Liver (tissue), 9 donors: Measurements from ENCODE around the gene YOD1. TPM values are rescaled to one million over a fixed set of nuclear protein-coding genes. Genes with fewer than 3 reads are reported as not detected.
A peak's percentile ranks its signal among the peaks of the same experiment; 100 is the strongest.

Source experiments
- DNase-seq: peaks from one replicate; pipeline ENCODE4 v3.0.0-alpha.2; 2017; ENCODE audit warnings: low spot score
- H3K27ac ChIP-seq, 2 donors: one replicate each; pipeline ENCODE4 v1.7.0; 2013; ENCODE audit warnings: inconsistent platforms in 2 of 2, low read length in 2 of 2, control low read depth in 1 of 2, low read depth in 1 of 2, mild to moderate bottlenecking in 1 of 2
- H3K27me3 ChIP-seq, 4 donors: one replicate each; pipeline versions ENCODE4 v1.6.1 to v1.7.0; 2013; ENCODE audit warnings: low read length in 3 of 4, inconsistent platforms in 1 of 4, mild to moderate bottlenecking in 1 of 4, moderate library complexity in 1 of 4; ENCODE audit not compliant: control insufficient read depth in 4 of 4, insufficient read depth in 4 of 4
- H3K36me3 ChIP-seq, 4 donors: one replicate each; pipeline versions ENCODE4 v1.6.1 to v1.7.0; 2013; ENCODE audit warnings: low read length in 3 of 4, mild to moderate bottlenecking in 3 of 4, low read depth in 1 of 4, moderate library complexity in 1 of 4; ENCODE audit not compliant: control insufficient read depth in 4 of 4, insufficient read depth in 3 of 4
- H3K4me1 ChIP-seq, 4 donors: one replicate each; pipeline versions ENCODE4 v1.6.1 to v1.7.0; 2013; ENCODE audit warnings: low read length in 3 of 4, mild to moderate bottlenecking in 3 of 4, moderate library complexity in 1 of 4; ENCODE audit not compliant: control insufficient read depth in 4 of 4, insufficient read depth in 4 of 4
- H3K4me3 ChIP-seq, 3 donors: one replicate each; pipeline versions ENCODE4 v1.6.1 to v1.7.0; 2013; ENCODE audit warnings: low read length in 3 of 3, control low read depth in 1 of 3, low read depth in 1 of 3, mild to moderate bottlenecking in 1 of 3
- H3K9ac ChIP-seq, 2 donors: one replicate each; pipeline ENCODE4 v1.7.0; 2013; ENCODE audit warnings: low read length in 2 of 2, mild to moderate bottlenecking in 2 of 2, moderate library complexity in 2 of 2, control low read depth in 1 of 2, low read depth in 1 of 2
- H3K9me3 ChIP-seq, 4 donors: one replicate each; pipeline versions ENCODE4 v1.6.1 to v1.7.0; 2013; ENCODE audit warnings: low read length in 3 of 4; ENCODE audit not compliant: control insufficient read depth in 4 of 4
- EGR1 ChIP-seq, 2 donors: IDR thresholded peaks; 2 replicates each; pipeline ENCODE4 v1.6.1; 2016 to 2018; ENCODE audit warnings: antibody characterized with exemption in 2 of 2, low read depth in 2 of 2
- FOXA1 ChIP-seq: IDR thresholded peaks from 2 replicates; pipeline ENCODE4 v1.6.1; 2016; ENCODE audit warnings: antibody characterized with exemption
- FOXA2 ChIP-seq: IDR thresholded peaks from 2 replicates; pipeline ENCODE4 v1.6.1; 2016; ENCODE audit warnings: antibody characterized with exemption
- GABPA ChIP-seq, 2 donors: IDR thresholded peaks in 1 of 2; conservative IDR thresholded peaks in 1 of 2; 2 replicates each; pipeline ENCODE4 v1.6.1; 2016; ENCODE audit warnings: antibody characterized with exemption in 2 of 2, mild to moderate bottlenecking in 1 of 2, moderate library complexity in 1 of 2
- HNF4A ChIP-seq, 2 donors: conservative IDR thresholded peaks; 2 replicates each; pipeline ENCODE4 v1.6.1; 2016; ENCODE audit warnings: antibody characterized with exemption in 2 of 2, mild to moderate bottlenecking in 2 of 2
- HNF4G ChIP-seq: IDR thresholded peaks from 2 replicates; pipeline ENCODE4 v1.6.1; 2016; ENCODE audit warnings: antibody characterized with exemption
- JUND ChIP-seq, 2 donors: IDR thresholded peaks; 2 replicates each; pipeline ENCODE4 v1.6.1; 2016; ENCODE audit warnings: antibody characterized with exemption in 2 of 2
- NR2F2 ChIP-seq: IDR thresholded peaks from 2 replicates; pipeline ENCODE4 v1.6.1; 2016; ENCODE audit warnings: antibody characterized with exemption
- RAD21 ChIP-seq, 2 donors: IDR thresholded peaks; 2 replicates each; pipeline ENCODE4 v1.6.1; 2016; ENCODE audit warnings: antibody characterized with exemption in 2 of 2, mild to moderate bottlenecking in 2 of 2
- RXRA ChIP-seq, 2 donors: IDR thresholded peaks; 2 replicates each; pipeline ENCODE4 v1.6.1; 2017 to 2018; ENCODE audit warnings: antibody characterized with exemption in 2 of 2, mild to moderate bottlenecking in 1 of 2
- SP1 ChIP-seq: IDR thresholded peaks from 2 replicates; pipeline ENCODE4 v1.6.1; 2018; ENCODE audit warnings: antibody characterized with exemption, mild to moderate bottlenecking
- TAF1 ChIP-seq: conservative IDR thresholded peaks from 2 replicates; pipeline ENCODE4 v1.6.1; 2016; ENCODE audit warnings: antibody characterized with exemption, mild to moderate bottlenecking
- YY1 ChIP-seq: IDR thresholded peaks from 2 replicates; pipeline ENCODE4 v1.6.1; 2016; ENCODE audit warnings: antibody characterized with exemption, mild to moderate bottlenecking
- WGBS: extraction: QIAGEN DNeasy Blood & Tissue Kit; methylation state at CpG from one replicate; pipeline ENCODE4 v1.1.7; 2013; 5-methylcytosine and 5-hydroxymethylcytosine counted together
- polyA plus RNA-seq, 2 donors: library from polyadenylated mRNA; stranded (reverse) in 1 of 2; unstranded in 1 of 2; fragments of 200-250 nt in 1 of 2; fragments of >200 nt in 1 of 2; fragmentation: Nextera tagmentation in 1 of 2; extraction: Ambion mirVana in 1 of 2; gene quantifications; one replicate each; pipeline versions ENCODE4 v1.2.1 to v1.2.3, GENCODE V29; 2013 to 2015
- total RNA-seq, 2 donors: library from RNA; depleted of rRNA; stranded (reverse); fragments of >200 nt; gene quantifications; one replicate each; pipeline ENCODE4 v1.2.3, GENCODE V29; 2014
- TF ChIP-seq, protein P1 (sequence below): IDR thresholded peaks from 2 replicates; pipeline ENCODE4 v1.6.1; 2016; ENCODE audit warnings: antibody characterized with exemption, mild to moderate bottlenecking
- TF ChIP-seq, protein P2 (sequence below): fragments of 150-350 bp; IDR thresholded peaks from 2 replicates; pipeline ENCODE4 v1.5.1; 2017; ENCODE audit warnings: improper control_type of control experiment, low read depth, low read length; ENCODE audit not compliant: missing input control
- TF ChIP-seq, protein P3 (sequence below): IDR thresholded peaks from 2 replicates; pipeline ENCODE4 v1.6.1; 2016; ENCODE audit warnings: antibody characterized with exemption
- TF ChIP-seq, protein P4 (sequence below): IDR thresholded peaks from 2 replicates; pipeline ENCODE4 v1.6.1; 2016; ENCODE audit warnings: antibody characterized with exemption
- TF ChIP-seq, protein P5 (sequence below): IDR thresholded peaks from 2 replicates; pipeline ENCODE4 v1.6.1; 2016; ENCODE audit warnings: antibody characterized with exemption
- donor health status: healthy.
- donor health status: healthy.
- donor health status: healthy.
- donor health status: healthy.
- donor health status: healthy.

The YOD1 gene
- total and polyA plus RNA-seq, 4 donors = 1.3 to 79.4 (median 4.7) TPM

DNA sequence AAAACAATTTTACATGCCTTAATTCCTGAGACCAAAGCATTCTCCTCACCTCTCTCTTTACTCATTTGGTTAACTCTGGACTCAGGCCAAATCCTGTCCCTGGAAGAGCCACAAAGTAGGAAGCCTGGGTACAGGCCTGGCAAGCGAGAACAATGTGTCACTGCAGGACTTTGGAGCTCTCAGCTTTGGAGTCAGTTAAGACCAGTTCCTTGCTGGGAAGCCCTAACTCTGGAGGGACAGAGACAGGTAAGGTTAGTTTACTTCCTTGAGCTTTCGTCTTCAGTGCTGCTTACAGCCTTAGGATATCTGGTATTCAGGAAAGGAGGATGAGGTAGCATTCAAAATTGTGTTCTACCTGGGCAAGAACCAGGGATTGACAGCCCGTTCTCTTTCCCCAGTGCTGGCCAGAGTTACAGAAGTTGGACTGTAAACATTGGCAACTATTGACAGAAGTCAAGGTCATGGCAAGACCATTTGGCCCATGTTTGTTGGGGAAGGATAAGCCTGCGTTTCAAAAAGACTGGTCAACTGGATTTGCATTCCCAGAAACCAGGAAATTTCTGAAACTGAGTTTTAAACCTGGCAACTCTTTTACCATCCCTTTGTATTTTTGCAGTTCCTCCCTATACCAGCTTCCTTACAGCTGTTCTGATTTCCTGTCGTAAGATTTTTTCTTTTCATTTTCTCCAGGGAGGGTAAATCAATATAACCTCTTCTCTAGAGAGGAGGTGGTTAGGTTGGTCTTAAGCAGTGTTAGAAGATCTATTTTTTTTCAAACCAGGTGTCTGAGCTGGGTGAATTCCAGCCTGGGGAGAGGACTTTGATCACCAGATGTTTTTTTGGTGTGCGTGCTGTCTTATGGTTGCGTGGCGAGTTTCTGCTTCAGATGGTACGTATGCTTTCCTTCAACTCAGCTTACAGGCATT, 38.0 kb upstream of the YOD1 start, which contains the start of gene C4BPB:
Gene C4BPB (plus strand): TSS at position 160 of the 926 bp plus-strand sequence. CDS start 672 bp downstream, at position 832.
- Histone ChIP-seq H3K36me3 (peaks cover 0 to 11% (median 5%) of the 10 kb centered on the region in 4 donors), H3K9ac (peak within 1 kb of the TSS; percentile 52 to 100), H3K27ac (peak within 1 kb of the TSS; percentile 93 to 98), H3K4me3 (peak within 1 kb of the TSS; percentile 29 to 99 (median 55)), H3K9me3 (no peaks in the 10 kb centered on the region), H3K27me3 (no peaks in the 10 kb centered on the region), H3K4me1 (peaks cover 3 to 45% (median 21%) of the 10 kb centered on the region in 4 donors)
- no peak for DNase-seq
- WGBS = 26% methylated on average over 9 of the region's 9 CpGs
- TF ChIP-seq FOXA2 (peak; percentile 98), SP1 (peak; percentile 99), GABPA (IDR thresholded peaks at IDR 0.05 in 1 of 2, conservative IDR thresholded peaks at IDR 0.05 in 1 of 2) (no peak), TAF1 (peak; percentile 74), RAD21 (IDR thresholded peaks at IDR 0.05) (no peak), HNF4A (conservative IDR thresholded peaks at IDR 0.05) (peak; percentile 91 to 97), RXRA (IDR thresholded peaks at IDR 0.05) (peak; percentile 91 to 93), HNF4G (peak; percentile 84), YY1 (peak; percentile 74), NR2F2 (peak; percentile 73), JUND (IDR thresholded peaks at IDR 0.05) (peak; percentile 75 to 83), EGR1 (IDR thresholded peaks at IDR 0.05; ENCODE audit: low read depth in 2 of 2) (peak; percentile 66 to 80), FOXA1 (peak; percentile 94)
- TF ChIP-seq, protein P1, sequence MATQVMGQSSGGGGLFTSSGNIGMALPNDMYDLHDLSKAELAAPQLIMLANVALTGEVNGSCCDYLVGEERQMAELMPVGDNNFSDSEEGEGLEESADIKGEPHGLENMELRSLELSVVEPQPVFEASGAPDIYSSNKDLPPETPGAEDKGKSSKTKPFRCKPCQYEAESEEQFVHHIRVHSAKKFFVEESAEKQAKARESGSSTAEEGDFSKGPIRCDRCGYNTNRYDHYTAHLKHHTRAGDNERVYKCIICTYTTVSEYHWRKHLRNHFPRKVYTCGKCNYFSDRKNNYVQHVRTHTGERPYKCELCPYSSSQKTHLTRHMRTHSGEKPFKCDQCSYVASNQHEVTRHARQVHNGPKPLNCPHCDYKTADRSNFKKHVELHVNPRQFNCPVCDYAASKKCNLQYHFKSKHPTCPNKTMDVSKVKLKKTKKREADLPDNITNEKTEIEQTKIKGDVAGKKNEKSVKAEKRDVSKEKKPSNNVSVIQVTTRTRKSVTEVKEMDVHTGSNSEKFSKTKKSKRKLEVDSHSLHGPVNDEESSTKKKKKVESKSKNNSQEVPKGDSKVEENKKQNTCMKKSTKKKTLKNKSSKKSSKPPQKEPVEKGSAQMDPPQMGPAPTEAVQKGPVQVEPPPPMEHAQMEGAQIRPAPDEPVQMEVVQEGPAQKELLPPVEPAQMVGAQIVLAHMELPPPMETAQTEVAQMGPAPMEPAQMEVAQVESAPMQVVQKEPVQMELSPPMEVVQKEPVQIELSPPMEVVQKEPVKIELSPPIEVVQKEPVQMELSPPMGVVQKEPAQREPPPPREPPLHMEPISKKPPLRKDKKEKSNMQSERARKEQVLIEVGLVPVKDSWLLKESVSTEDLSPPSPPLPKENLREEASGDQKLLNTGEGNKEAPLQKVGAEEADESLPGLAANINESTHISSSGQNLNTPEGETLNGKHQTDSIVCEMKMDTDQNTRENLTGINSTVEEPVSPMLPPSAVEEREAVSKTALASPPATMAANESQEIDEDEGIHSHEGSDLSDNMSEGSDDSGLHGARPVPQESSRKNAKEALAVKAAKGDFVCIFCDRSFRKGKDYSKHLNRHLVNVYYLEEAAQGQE = peak; percentile 81
- TF ChIP-seq, protein P2, sequence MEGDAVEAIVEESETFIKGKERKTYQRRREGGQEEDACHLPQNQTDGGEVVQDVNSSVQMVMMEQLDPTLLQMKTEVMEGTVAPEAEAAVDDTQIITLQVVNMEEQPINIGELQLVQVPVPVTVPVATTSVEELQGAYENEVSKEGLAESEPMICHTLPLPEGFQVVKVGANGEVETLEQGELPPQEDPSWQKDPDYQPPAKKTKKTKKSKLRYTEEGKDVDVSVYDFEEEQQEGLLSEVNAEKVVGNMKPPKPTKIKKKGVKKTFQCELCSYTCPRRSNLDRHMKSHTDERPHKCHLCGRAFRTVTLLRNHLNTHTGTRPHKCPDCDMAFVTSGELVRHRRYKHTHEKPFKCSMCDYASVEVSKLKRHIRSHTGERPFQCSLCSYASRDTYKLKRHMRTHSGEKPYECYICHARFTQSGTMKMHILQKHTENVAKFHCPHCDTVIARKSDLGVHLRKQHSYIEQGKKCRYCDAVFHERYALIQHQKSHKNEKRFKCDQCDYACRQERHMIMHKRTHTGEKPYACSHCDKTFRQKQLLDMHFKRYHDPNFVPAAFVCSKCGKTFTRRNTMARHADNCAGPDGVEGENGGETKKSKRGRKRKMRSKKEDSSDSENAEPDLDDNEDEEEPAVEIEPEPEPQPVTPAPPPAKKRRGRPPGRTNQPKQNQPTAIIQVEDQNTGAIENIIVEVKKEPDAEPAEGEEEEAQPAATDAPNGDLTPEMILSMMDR = no peak
- TF ChIP-seq, protein P3, sequence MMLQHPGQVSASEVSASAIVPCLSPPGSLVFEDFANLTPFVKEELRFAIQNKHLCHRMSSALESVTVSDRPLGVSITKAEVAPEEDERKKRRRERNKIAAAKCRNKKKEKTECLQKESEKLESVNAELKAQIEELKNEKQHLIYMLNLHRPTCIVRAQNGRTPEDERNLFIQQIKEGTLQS = peak; percentile 70
- TF ChIP-seq, protein P4, sequence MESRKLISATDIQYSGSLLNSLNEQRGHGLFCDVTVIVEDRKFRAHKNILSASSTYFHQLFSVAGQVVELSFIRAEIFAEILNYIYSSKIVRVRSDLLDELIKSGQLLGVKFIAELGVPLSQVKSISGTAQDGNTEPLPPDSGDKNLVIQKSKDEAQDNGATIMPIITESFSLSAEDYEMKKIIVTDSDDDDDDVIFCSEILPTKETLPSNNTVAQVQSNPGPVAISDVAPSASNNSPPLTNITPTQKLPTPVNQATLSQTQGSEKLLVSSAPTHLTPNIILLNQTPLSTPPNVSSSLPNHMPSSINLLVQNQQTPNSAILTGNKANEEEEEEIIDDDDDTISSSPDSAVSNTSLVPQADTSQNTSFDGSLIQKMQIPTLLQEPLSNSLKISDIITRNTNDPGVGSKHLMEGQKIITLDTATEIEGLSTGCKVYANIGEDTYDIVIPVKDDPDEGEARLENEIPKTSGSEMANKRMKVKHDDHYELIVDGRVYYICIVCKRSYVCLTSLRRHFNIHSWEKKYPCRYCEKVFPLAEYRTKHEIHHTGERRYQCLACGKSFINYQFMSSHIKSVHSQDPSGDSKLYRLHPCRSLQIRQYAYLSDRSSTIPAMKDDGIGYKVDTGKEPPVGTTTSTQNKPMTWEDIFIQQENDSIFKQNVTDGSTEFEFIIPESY = peak; percentile 76
- TF ChIP-seq, protein P5, sequence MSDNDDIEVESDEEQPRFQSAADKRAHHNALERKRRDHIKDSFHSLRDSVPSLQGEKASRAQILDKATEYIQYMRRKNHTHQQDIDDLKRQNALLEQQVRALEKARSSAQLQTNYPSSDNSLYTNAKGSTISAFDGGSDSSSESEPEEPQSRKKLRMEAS = peak; percentile 93
